ENCODE data around the gene SH3RF3. TPM values are rescaled to one million over a fixed set of nuclear protein-coding genes. Genes with fewer than 3 reads are reported as not detected.
A peak's percentile ranks its signal among the peaks of the same experiment; 100 is the strongest.

Gene SH3RF3
- total and polyA plus RNA-seq, 9 of the 15 experiments (the other 6 are each of a cell fraction or from before 2014, with no cell fraction given): 0.02 TPM; not detected in 8

GRCh38 chr2:109246616-109247015 lies 117.6 kb downstream of the SH3RF3 start:
- in situ Hi-C loops (cut with MboI): no loop called here
- CTCF ChIA-PET (ENCODE audit: low intra/inter-chr PET ratio): no interaction called here

DNA sequence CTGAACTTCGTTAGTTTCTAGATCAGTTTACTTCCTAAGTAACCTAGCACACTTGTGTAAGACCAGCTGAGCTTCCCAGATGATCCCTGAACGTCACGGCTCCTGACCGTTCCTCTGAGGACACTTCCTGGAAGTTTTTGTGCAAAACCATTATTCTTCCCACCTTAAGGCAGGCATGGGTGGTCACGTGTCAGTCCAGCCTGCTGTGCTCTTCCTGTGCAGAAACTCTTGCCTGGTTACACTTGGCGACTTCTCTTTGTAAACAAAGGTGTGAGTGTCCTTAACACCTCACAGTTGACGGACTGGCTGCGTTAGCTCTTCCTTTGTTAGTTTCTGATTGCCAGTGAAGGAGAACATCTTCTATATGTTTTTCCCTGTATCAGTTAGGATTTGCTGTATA lies 118.3 kb downstream of the SH3RF3 start:
- Histone ChIP-seq H3K9ac (ENCODE audit: insufficient read depth in 1 of 2, low read depth in 2 of 2, low read length in 2 of 2) (no peak overlapping the region), H2AFZ (ENCODE audit: low read depth, low read length) (no peak overlapping the region), H3K4me1 (replicated peaks in 1 of 2; ENCODE audit: control insufficient read depth in 2 of 2, insufficient read depth in 2 of 2, low read length in 2 of 2) (no peaks in the 10 kb centered on the region), H4K20me1 (replicated peaks; ENCODE audit: control insufficient read depth, insufficient read depth, low read length) (no peaks in the 10 kb centered on the region; the same call in 1 of the 2 replicates), H3K4me2 (ENCODE audit: insufficient read depth, low read length) (no peak overlapping the region), H3K4me3 (no peak overlapping the region), H3K27me3 (ENCODE audit: control insufficient read depth in 2 of 2, insufficient read depth in 2 of 2, low read length in 2 of 2) (peaks cover 10 to 30% of the 10 kb centered on the region in 2 experiments; a peak in 3 of 5 replicates), H3K9me1 (ENCODE audit: control insufficient read depth, insufficient read depth, low read length) (no peaks in the 10 kb centered on the region), H3K79me2 (ENCODE audit: control insufficient read depth, insufficient read depth, low read length) (no peaks in the 10 kb centered on the region), H3K27ac (ENCODE audit: extremely low read depth, low read depth, low read length) (no peak overlapping the region), H3K9me3 (replicated peaks; ENCODE audit: control insufficient read depth, insufficient read depth, low read depth, low read length) (no peaks in the 10 kb centered on the region), H3K36me3 (ENCODE audit: control insufficient read depth, insufficient read depth, low read length) (no peaks in the 10 kb centered on the region)
- BruUV-seq (replicated peaks): no TSS peak
- TF ChIP-seq, protein P1, sequence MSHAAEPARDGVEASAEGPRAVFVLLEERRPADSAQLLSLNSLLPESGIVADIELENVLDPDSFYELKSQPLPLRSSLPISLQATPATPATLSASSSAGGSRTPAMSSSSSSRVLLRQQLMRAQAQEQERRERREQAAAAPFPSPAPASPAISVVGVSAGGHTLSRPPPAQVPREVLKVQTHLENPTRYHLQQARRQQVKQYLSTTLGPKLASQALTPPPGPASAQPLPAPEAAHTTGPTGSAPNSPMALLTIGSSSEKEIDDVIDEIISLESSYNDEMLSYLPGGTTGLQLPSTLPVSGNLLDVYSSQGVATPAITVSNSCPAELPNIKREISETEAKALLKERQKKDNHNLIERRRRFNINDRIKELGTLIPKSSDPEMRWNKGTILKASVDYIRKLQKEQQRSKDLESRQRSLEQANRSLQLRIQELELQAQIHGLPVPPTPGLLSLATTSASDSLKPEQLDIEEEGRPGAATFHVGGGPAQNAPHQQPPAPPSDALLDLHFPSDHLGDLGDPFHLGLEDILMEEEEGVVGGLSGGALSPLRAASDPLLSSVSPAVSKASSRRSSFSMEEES (CRISPR knock-in tag; IDR thresholded peaks at IDR 0.05): peak; percentile 26
- TF ChIP-seq ETS1 (conservative IDR thresholded peaks at IDR 0.05; ENCODE audit: control insufficient read depth, low read depth, low read length): no peak
- TF ChIP-seq, protein P2, sequence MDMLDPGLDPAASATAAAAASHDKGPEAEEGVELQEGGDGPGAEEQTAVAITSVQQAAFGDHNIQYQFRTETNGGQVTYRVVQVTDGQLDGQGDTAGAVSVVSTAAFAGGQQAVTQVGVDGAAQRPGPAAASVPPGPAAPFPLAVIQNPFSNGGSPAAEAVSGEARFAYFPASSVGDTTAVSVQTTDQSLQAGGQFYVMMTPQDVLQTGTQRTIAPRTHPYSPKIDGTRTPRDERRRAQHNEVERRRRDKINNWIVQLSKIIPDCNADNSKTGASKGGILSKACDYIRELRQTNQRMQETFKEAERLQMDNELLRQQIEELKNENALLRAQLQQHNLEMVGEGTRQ (CRISPR knock-in tag; IDR thresholded peaks at IDR 0.05): peak; percentile 44
- FAIRE-seq (no peak), ATAC-seq (no peak), DNase-seq (ENCODE audit: extremely low read depth in 1 of 4, low spot score in 3 of 4) (no peak)
- CTCF ChIA-PET (ENCODE audit: low intra/inter-chr PET ratio): no interaction called here
- POLR2A ChIA-PET: no interaction called here
- intact Hi-C loops (cut with micrococcal nuclease) (no loop called here), in situ Hi-C loops (cut with MboI) (no loop called here)
- WGBS (ENCODE audit: insufficient coverage, low coverage, missing lambda C conversion rate): under 1% methylated on average over 8 of the region's 8 CpGs

More at GRCh38 chr2:109246616-109247015, 117.6 kb downstream of the SH3RF3 start:
- DNase-seq (ENCODE audit: extremely low read depth in 1 of 4, low spot score in 3 of 4) (no peak), FAIRE-seq (no peak), ATAC-seq (no peak)
- TF ChIP-seq ZNF830 (CRISPR knock-in tag; IDR thresholded peaks at IDR 0.05) (no peak), GABPB1 (CRISPR knock-in tag; IDR thresholded peaks at IDR 0.05) (no peak), ZNF174 (CRISPR knock-in tag; IDR thresholded peaks at IDR 0.05) (no peak), TAF7 (tag; IDR thresholded peaks at IDR 0.05) (no peak), ZNF79 (CRISPR knock-in tag; IDR thresholded peaks at IDR 0.05; ENCODE audit: low read depth) (no peak), DMBX1 (CRISPR knock-in tag; IDR thresholded peaks at IDR 0.05; ENCODE audit: borderline replicate concordance) (no peak), E2F3 (CRISPR knock-in tag; IDR thresholded peaks at IDR 0.05) (no peak)
- TF ChIP-seq, protein P3, sequence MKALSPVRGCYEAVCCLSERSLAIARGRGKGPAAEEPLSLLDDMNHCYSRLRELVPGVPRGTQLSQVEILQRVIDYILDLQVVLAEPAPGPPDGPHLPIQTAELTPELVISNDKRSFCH (CRISPR knock-in tag; IDR thresholded peaks at IDR 0.05): no peak
- TF ChIP-seq, protein P3 (tag; IDR thresholded peaks at IDR 0.05): no peak
- BruUV-seq (replicated peaks): no TSS peak
- H3K4me3 ChIP-seq: no peak overlapping the region
- H3K9me3 ChIP-seq (replicated peaks; ENCODE audit: control insufficient read depth, insufficient read depth, low read depth, low read length): no peaks in the 10 kb centered on the region
- H3K27ac ChIP-seq (ENCODE audit: extremely low read depth, low read depth, low read length): no peak overlapping the region
- POLR2A ChIA-PET: no interaction called here
- H3K4me1 ChIP-seq (replicated peaks in 1 of 2; ENCODE audit: control insufficient read depth in 2 of 2, insufficient read depth in 2 of 2, low read length in 2 of 2): no peaks in the 10 kb centered on the region
- no peaks in the 10 kb centered on the region for H3K36me3 ChIP-seq (ENCODE audit: control insufficient read depth, insufficient read depth, low read length)
- no peaks in the 10 kb centered on the region for H3K9me1 ChIP-seq (ENCODE audit: control insufficient read depth, insufficient read depth, low read length)
- H2AFZ ChIP-seq (ENCODE audit: low read depth, low read length): no peak overlapping the region
- 3% methylated on average over 11 of the region's 11 CpGs for WGBS (ENCODE audit: insufficient coverage, low coverage, missing lambda C conversion rate)
- H4K20me1 ChIP-seq (replicated peaks; ENCODE audit: control insufficient read depth, insufficient read depth, low read length): no peaks in the 10 kb centered on the region; the same call in 1 of the 2 replicates
- intact Hi-C loops (cut with micrococcal nuclease): no loop called here
- H3K9ac ChIP-seq (ENCODE audit: insufficient read depth in 1 of 2, low read depth in 2 of 2, low read length in 2 of 2): no peak overlapping the region
- no peaks in the 10 kb centered on the region for H3K79me2 ChIP-seq (ENCODE audit: control insufficient read depth, insufficient read depth, low read length)
- H3K27me3 ChIP-seq (ENCODE audit: control insufficient read depth in 2 of 2, insufficient read depth in 2 of 2, low read length in 2 of 2): peaks cover 12 to 36% of the 10 kb centered on the region in 2 experiments; a peak in 3 of 5 replicates
- no peak overlapping the region for H3K4me2 ChIP-seq (ENCODE audit: insufficient read depth, low read length)
